GM21529 (cell line): ENCODE data around the gene TAX1BP1.

Experiments
- ATAC-seq: cut with Tn5 transposase; IDR thresholded peaks from one replicate; pipeline ENCODE4 v1.9.1; 2021; ENCODE audit not compliant: unreplicated experiment

Gene TAX1BP1

GRCh38 chr7:27739909-27740448, at the start of gene TAX1BP1:
Gene TAX1BP1, plus strand, starts transcription at chr7:27740162. Its CDS starts 8,363 bp downstream, at chr7:27748525.
- peak; percentile 95 for ATAC-seq

GRCh38 chr7:27690649-27691048, 49.3 kb upstream of the TAX1BP1 start:
- ATAC-seq: no peak

- ATAC-seq: no peak
These were observed 46.2 kb upstream of the TAX1BP1 start for GRCh38 chr7:27693794-27694193.

- no peak for ATAC-seq
These were observed 44.9 kb upstream of the TAX1BP1 start for GRCh38 chr7:27695096-27695495.

GRCh38 chr7:27697861-27698430, 42.0 kb upstream of the TAX1BP1 start:
- ATAC-seq: peak; percentile 96

- ATAC-seq: no peak
These were observed 40.2 kb upstream of the TAX1BP1 start for GRCh38 chr7:27699751-27700150.

GRCh38 chr7:27700501-27700900, 39.5 kb upstream of the TAX1BP1 start:
- ATAC-seq: no peak

GRCh38 chr7:27703181-27703580, 36.8 kb upstream of the TAX1BP1 start:
- ATAC-seq: no peak

GRCh38 chr7:27704422-27705199, 35.4 kb upstream of the TAX1BP1 start:
- no peak for ATAC-seq

GRCh38 chr7:27705200-27705594, 34.8 kb upstream of the TAX1BP1 start:
- ATAC-seq: no peak

- no peak for ATAC-seq
These were observed 31.5 kb upstream of the TAX1BP1 start for GRCh38 chr7:27708485-27708884.

GRCh38 chr7:27709137-27710075, 30.6 kb upstream of the TAX1BP1 start:
- no peak for ATAC-seq

- ATAC-seq: no peak
These were observed 27.7 kb upstream of the TAX1BP1 start for GRCh38 chr7:27712217-27712616.

GRCh38 chr7:27714831-27715444, 25.0 kb upstream of the TAX1BP1 start:
- ATAC-seq: no peak

GRCh38 chr7:27723085-27723484, 16.9 kb upstream of the TAX1BP1 start:
- ATAC-seq: no peak

GRCh38 chr7:27727058-27727457, 12.9 kb upstream of the TAX1BP1 start:
- ATAC-seq: no peak

GRCh38 chr7:27730112-27730511, 9.8 kb upstream of the TAX1BP1 start:
- ATAC-seq: no peak

GRCh38 chr7:27734583-27734982, 5.4 kb upstream of the TAX1BP1 start:
- no peak for ATAC-seq

GRCh38 chr7:27735165-27735564, 4.8 kb upstream of the TAX1BP1 start:
- ATAC-seq: no peak

GRCh38 chr7:27735831-27736230, 4.1 kb upstream of the TAX1BP1 start:
- no peak for ATAC-seq

GRCh38 chr7:27737178-27737577, 2.8 kb upstream of the TAX1BP1 start:
- no peak for ATAC-seq
